Activated T-cell treated with anti-CD3 and anti-CD28 coated beads, Interleukin-2, amount 50 U/mL, for 4 hours (primary cell): ENCODE results near the gene NAA10. TPM values are rescaled to one million over a fixed set of nuclear protein-coding genes. Genes with fewer than 3 reads are reported as not detected.

ENCODE experiments used
- ATAC-seq, 2 donors: fragments of 200-7000 bp; cut with Tn5 transposase; one replicate each; pipeline ENCODE4 v1.10.0; 2021
- DNase-seq: peaks from one replicate; pipeline ENCODE4 v3.0.0-alpha.2; 2020
- H3K27me3 Mint-ChIP-seq: one replicate; pipeline ENCODE4 v1.8.0; 2021; ENCODE audit warnings: low read depth, mixed read lengths
- H3K36me3 Mint-ChIP-seq: one replicate; pipeline ENCODE4 v1.8.0; 2022; ENCODE audit warnings: mixed read lengths; ENCODE audit not compliant: insufficient read depth
- H3K4me1 Mint-ChIP-seq: one replicate; pipeline ENCODE4 v1.8.0; 2021; ENCODE audit warnings: low read depth, mixed read lengths
- H3K4me3 Mint-ChIP-seq: one replicate; pipeline ENCODE4 v1.8.0; 2021; ENCODE audit warnings: mild to moderate bottlenecking, moderate library complexity, mixed read lengths
- H3K9me3 Mint-ChIP-seq: one replicate; pipeline ENCODE4 v1.8.0; 2021; ENCODE audit warnings: mixed read lengths
- total RNA-seq, 3 donors: library from RNA; stranded (reverse); gene quantifications; one replicate each; pipeline ENCODE4 v1.2.1, GENCODE V29; 2021

Gene NAA10
- total RNA-seq, 3 donors from 2014 or later = 190 to 224 (median 221) TPM

DNA sequence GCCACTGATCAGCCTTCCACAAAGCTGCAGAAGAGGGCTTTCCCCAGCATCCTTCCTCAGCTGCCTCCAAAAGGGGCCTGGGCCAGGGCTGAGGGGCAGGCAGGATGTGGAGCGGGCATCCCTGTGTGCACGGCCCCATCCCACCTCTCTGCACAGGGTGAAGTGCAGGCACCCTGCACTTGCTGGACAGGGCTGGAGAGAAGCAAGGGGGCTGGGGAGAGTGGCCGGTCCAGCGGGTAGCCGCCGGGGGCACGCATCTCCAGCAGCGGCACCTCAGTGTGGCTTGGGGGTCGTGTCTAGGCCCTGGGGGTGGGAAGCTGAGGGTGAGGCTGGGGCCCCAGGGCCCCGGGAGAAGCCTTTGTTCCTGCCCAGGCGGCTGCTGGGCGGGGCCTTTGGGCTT is 27.4 kb downstream of the NAA10 start:
- H3K9me3 Mint-ChIP-seq = no peaks in the 10 kb centered on the region
- no peak for ATAC-seq
- peaks cover 5% of the 10 kb centered on the region for H3K36me3 Mint-ChIP-seq
- H3K4me1 Mint-ChIP-seq = peaks cover 28% of the 10 kb centered on the region
- H3K4me3 Mint-ChIP-seq = no peak overlapping the region
- H3K27me3 Mint-ChIP-seq = no peaks in the 10 kb centered on the region
- DNase-seq = no peak

DNA sequence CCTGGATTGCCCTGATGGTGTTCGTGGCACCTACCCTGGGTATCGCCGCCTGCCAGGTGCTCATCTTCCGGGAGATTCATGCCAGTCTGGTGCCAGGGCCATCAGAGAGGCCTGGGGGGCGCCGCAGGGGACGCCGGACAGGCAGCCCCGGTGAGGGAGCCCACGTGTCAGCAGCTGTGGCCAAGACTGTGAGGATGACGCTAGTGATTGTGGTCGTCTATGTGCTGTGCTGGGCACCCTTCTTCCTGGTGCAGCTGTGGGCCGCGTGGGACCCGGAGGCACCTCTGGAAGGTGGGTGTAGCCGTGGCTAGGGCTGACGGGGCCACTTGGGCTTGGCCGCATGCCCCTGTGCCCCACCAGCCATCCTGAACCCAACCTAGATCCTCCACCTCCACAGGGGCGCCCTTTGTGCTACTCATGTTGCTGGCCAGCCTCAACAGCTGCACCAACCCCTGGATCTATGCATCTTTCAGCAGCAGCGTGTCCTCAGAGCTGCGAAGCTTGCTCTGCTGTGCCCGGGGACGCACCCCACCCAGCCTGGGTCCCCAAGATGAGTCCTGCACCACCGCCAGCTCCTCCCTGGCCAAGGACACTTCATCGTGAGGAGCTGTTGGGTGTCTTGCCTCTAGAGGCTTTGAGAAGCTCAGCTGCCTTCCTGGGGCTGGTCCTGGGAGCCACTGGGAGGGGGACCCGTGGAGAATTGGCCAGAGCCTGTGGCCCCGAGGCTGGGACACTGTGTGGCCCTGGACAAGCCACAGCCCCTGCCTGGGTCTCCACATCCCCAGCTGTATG is 28.5 kb downstream of the NAA10 start:
- Mint-ChIP-seq H3K9me3 (no peaks in the 10 kb centered on the region), H3K4me1 (peaks cover 31% of the 10 kb centered on the region), H3K27me3 (no peaks in the 10 kb centered on the region), H3K4me3 (no peak overlapping the region), H3K36me3 (no peaks in the 10 kb centered on the region)
- ATAC-seq (peak in 1 of 2 donors; percentile 33), DNase-seq (no peak)

DNA sequence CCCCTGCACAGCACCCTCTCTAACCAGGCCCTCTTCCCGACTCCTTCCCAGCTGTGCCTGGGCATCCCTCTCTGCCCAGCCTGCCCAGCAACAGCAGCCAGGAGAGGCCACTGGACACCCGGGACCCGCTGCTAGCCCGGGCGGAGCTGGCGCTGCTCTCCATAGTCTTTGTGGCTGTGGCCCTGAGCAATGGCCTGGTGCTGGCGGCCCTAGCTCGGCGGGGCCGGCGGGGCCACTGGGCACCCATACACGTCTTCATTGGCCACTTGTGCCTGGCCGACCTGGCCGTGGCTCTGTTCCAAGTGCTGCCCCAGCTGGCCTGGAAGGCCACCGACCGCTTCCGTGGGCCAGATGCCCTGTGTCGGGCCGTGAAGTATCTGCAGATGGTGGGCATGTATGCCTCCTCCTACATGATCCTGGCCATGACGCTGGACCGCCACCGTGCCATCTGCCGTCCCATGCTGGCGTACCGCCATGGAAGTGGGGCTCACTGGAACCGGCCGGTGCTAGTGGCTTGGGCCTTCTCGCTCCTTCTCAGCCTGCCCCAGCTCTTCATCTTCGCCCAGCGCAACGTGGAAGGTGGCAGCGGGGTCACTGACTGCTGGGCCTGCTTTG is 29.2 kb downstream of the NAA10 start:
- Mint-ChIP-seq H3K36me3 (no peaks in the 10 kb centered on the region), H3K27me3 (no peaks in the 10 kb centered on the region), H3K9me3 (no peaks in the 10 kb centered on the region), H3K4me3 (no peak overlapping the region), H3K4me1 (peaks cover 36% of the 10 kb centered on the region)
- DNase-seq (no peak), ATAC-seq (no peak)

DNA sequence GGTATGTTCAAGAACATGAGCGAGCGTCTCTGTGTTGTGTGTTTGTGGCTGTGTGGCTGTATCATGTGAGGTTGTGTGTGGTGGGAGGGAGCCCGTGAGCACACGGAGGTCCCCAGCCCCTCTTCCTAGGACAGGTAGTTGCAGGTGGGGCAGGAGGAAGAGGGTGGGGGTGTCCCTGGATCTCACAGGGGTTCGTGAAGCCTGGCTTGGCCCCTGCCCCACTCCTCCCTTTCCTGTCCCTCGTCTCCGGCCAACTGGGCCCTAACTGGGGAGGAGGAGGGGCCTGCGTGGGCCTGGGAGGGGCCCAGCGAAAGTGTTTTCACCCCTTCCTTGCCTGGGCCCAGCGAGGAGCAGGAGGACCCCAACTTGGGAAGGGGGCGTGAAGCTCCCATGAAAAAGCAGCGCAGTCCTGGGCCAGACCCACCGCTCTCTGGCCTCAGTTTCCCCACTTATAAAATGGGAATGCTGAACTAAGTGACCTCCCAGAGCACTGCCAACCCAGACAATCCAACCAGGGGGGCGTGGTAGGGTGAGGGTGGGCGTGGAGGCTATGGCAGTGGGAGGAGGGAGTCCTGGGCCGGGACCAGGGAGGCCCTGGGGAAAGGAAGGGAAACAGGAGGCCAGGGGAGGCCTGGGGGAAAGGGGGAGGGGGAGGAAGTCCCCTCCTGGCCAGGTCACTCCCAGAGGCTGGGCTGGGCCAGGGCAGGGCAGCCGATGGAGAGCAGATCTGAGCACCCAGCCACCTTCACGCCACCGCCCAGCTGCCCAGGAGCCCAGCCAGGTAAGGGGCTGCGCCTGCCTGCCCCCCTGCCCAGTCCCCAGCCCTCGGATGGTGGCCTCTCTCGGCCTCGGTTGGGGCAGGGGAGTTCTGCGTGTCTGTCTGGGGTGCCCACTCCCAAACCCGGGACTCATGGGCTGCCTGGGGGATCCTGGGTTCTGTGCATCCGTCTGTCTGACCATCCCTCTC is 30.6 kb downstream of the NAA10 start, which contains the start of gene AVPR2:
Gene AVPR2, plus strand, starts transcription at position 683 of the 967 bp plus-strand sequence. CDS start 473 bp downstream, outside the sequence.
- Mint-ChIP-seq H3K27me3 (no peaks in the 10 kb centered on the region), H3K36me3 (no peaks in the 10 kb centered on the region), H3K9me3 (no peaks in the 10 kb centered on the region), H3K4me1 (peaks cover 38% of the 10 kb centered on the region), H3K4me3 (no peak within 1 kb of the TSS)
- DNase-seq (no peak), ATAC-seq (no peak)

DNA sequence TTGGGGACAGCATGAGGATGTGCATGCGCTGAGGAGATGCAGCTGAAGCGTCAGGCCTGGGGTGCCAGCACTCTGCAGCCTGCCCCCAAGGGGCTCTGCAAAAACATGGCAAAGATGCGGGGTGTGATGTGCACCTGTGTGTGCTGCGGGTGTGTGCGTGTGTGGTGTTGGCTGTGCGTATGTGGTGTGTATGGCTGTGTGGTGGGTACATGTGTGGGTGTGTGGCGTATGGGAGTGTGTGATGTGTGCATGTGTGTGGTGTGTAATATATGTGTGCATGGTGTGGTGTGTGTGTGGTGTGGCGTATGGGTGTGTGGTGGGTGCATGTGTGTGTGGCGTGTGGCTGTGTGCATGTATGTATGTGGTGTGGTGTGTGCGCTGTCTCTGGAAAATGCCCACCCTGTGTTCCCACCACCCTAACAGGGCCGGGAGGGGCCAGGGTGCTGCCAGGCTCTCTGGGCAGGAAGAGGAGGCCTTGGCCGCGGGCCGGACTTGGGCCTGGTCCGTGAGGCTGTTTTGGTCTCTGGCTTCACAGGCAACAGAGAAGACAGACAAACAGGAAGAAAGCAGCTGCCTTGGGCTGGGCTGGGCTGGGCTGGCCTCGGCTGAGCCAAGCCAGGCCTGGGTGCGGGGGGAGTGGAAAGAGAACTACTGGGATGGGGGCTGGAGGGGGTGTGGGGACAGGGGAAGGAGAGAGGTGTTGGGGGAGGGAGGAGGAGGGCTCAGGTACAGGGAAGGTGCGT is 31.4 kb downstream of the NAA10 start:
- H3K27me3 Mint-ChIP-seq = no peaks in the 10 kb centered on the region
- H3K9me3 Mint-ChIP-seq = no peaks in the 10 kb centered on the region
- peak overlapping the region; percentile 2 for H3K4me3 Mint-ChIP-seq
- DNase-seq (no peak), ATAC-seq (no peak)
- peaks cover 39% of the 10 kb centered on the region for H3K4me1 Mint-ChIP-seq
- H3K36me3 Mint-ChIP-seq = no peaks in the 10 kb centered on the region

DNA sequence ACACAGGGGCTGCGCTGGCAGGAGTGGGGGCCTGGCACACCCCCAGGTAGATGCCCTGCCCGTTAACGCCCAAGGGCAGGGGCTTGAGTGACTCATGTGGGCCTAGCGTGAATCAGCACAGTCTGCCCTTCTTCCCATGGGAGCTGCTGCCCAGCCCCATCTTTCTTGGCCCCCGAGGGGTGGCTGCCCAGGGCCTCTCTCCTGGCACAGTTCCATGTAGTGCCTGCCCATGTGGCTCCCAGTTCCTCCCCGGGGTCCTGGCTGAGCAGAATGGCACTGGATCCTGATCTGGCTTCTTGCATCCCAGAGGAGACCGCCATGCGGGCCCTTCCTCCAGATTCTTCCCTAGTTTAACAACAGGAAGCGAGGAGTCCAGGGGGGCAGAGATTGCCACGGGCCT is 32.5 kb downstream of the NAA10 start:
- ATAC-seq = no peak
- Mint-ChIP-seq H3K4me1 (peaks cover 39% of the 10 kb centered on the region), H3K4me3 (no peak overlapping the region)

DNA sequence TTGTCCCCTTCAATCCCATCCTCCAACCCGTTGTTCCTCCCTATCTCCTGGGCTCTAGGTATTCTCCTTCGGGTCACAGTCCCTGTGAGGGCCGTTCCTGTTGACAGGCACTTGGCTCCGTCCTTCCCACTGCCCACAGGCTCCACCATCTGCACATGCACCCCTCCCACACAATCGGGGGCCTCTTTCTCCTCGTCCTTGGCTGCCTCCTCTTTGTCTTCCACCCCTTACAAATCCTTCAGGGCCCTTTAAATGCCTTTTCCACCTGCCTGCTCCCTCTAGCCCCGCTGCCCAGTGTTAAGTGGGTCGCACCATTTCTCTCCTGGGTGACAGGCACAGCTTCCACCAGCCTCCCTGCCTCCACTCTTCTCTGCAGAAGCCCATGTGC is 33.1 kb downstream of the NAA10 start:
- peaks cover 39% of the 10 kb centered on the region for H3K4me1 Mint-ChIP-seq
- no peaks in the 10 kb centered on the region for H3K9me3 Mint-ChIP-seq
- no peak for ATAC-seq
- no peak overlapping the region for H3K4me3 Mint-ChIP-seq
- no peaks in the 10 kb centered on the region for H3K36me3 Mint-ChIP-seq
- no peaks in the 10 kb centered on the region for H3K27me3 Mint-ChIP-seq
- no peak for DNase-seq

More for the DNA sequence above, 32.5 kb downstream of the NAA10 start:
- Mint-ChIP-seq H3K36me3 (no peaks in the 10 kb centered on the region), H3K27me3 (no peaks in the 10 kb centered on the region), H3K9me3 (no peaks in the 10 kb centered on the region)
- no peak for DNase-seq

DNA sequence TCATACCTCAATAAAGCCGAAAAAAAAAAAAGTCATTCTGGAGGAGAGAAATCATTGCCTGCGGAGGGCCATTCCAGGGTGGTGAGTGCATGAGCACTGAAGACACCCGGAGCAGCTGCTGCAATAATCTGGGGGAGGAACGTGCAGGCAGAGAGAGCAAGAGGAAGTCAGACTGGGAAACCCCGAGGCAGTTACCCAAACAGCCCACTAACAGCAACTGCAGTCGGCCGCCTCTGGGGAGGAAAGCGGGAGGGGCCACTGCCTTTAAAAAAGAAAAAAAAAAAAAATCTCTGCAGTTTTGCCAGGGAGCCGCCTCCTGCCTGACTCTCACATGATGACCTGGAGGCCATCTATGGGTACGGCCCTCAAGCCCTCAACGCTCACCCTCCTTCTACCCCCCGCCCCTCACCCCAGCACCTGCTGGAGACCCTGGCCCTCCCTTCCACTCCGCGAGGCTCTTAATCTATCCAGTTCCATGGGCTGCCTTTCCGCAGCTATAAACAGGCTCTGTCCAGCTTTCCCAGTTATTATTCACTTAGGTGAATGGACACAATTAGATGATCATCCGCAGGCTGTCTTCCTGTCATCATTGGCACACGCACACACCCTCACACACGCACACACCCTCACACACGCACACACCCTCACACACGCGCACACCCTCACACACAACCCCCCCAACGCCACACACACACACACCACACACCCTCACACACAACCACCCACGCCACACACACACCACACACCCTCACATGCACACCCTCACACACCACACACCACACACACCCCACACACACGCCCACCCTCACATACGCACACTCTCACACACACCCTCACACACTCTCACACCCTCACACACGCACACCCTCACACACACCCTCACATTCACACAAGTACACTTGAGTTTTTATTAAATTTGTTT is 33.7 kb downstream of the NAA10 start:
- DNase-seq = peak; percentile 45
- Mint-ChIP-seq H3K4me1 (peaks cover 39% of the 10 kb centered on the region), H3K27me3 (no peaks in the 10 kb centered on the region), H3K9me3 (no peaks in the 10 kb centered on the region), H3K36me3 (no peaks in the 10 kb centered on the region), H3K4me3 (peak overlapping the region; percentile 43)
- peak; percentile 80 to 83 for ATAC-seq

DNA sequence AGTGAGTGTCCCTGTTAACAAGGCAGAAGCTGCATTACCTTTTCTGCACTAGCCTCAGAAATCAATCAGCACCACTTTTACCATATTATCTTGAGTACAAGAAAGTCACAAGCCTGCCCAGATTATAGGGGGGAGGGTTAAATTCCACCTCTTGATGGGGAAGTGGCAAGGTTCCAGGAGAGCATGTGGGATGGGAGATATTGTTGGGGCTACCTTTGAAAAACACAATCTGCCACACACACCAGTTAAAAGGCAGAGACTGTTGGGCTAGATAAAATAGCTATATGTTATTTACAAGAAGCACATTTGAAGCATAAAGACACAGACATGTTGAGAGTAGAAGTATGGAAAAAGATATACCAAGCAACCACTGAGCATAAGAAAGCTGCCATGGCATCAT is 36.9 kb downstream of the NAA10 start:
- Mint-ChIP-seq H3K4me3 (no peak overlapping the region), H3K36me3 (no peaks in the 10 kb centered on the region), H3K9me3 (no peaks in the 10 kb centered on the region), H3K4me1 (peaks cover 19% of the 10 kb centered on the region), H3K27me3 (peaks cover 3% of the 10 kb centered on the region)
- ATAC-seq (no peak), DNase-seq (no peak)

DNA sequence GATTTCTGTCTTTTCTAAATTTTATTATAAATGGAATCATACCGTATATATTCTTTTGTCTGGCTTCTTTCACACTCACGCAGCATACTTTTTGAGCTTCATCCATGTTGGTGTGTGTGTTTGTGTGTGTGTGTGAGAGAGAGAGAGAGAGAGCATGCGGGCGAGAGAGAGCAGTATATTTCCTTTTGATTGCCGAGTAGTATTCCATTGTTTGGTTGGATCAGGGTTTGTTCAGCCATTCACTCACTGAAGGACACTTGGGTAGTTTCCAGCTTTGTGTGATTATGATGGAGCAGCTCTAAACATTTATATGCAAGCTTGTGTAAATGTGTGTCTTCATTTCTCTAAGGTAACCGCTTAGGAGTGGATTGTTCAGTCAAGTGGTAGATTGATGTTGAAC is 45.7 kb downstream of the NAA10 start:
- H3K27me3 Mint-ChIP-seq = peaks cover 13% of the 10 kb centered on the region
- ATAC-seq = no peak
- no peaks in the 10 kb centered on the region for H3K9me3 Mint-ChIP-seq
- no peaks in the 10 kb centered on the region for H3K36me3 Mint-ChIP-seq
- H3K4me1 Mint-ChIP-seq = peaks cover 1% of the 10 kb centered on the region
- H3K4me3 Mint-ChIP-seq = no peak overlapping the region
- no peak for DNase-seq

DNA sequence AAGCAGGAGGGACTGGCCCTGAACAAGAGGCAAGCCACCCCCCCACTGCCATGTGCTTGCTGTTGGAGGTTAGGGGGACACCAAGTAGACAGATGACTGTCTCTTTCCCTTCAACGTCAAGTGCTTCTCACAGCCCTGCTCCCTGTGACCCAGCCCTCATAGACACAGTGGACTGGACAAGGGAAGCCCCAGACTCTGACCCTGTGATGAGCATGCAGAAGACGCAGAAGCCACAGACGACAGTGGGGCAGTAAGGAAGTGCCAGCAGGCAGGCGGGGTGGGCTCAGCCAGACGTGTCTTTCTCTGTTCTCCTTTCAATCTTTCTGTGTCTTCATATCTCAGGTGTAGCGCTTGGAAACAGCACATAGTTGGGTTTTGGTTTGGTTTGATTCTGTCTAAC is 46.5 kb downstream of the NAA10 start:
- peaks cover 17% of the 10 kb centered on the region for H3K27me3 Mint-ChIP-seq
- ATAC-seq = no peak
- DNase-seq = no peak
- no peaks in the 10 kb centered on the region for H3K36me3 Mint-ChIP-seq
- peaks cover 1% of the 10 kb centered on the region for H3K4me1 Mint-ChIP-seq
- H3K4me3 Mint-ChIP-seq = no peak overlapping the region
- H3K9me3 Mint-ChIP-seq = no peaks in the 10 kb centered on the region

DNA sequence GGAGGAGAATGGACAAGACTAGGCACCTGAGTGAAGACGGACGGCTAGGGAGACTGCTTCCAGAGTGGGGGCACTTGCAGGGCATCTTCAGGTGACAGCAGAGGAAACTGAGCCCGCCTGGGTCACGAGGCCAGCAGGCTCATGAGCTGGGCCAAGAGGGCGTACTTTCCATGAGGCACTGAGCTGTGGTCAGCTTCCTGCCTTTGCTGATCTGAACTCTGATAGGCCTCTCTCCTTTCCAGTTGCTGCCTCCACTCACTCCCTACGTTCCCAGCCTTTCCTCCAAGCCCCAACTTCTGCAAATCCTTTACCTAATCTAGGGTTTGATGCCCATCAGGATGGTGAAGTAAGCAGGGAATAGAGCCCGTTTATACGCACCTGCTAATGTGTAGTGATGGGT is 47.5 kb downstream of the NAA10 start:
- Mint-ChIP-seq H3K36me3 (no peaks in the 10 kb centered on the region), H3K4me3 (no peak overlapping the region), H3K27me3 (peaks cover 17% of the 10 kb centered on the region), H3K4me1 (peaks cover 1% of the 10 kb centered on the region), H3K9me3 (no peaks in the 10 kb centered on the region)
- no peak for DNase-seq
- no peak for ATAC-seq

DNA sequence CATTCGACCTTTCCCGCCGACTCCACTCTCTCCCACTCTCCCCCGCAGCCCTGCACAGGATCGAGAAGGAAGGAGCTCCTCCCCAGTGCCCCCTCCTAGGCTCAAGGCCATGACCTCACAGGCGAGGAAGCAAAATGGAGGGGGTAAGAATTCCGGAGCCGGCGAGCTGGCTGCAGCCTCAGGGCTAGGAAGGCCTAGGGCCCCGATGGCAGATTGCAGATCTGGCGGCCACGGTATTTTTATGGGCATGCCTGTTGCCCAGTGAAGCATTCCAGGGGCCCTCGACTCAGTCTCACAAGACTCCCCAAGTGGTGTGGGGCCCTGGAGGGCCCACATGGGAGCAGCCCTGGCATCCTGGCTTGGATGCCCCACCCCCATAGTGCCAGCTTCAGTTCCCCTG is 47.9 kb downstream of the NAA10 start:
- Mint-ChIP-seq H3K36me3 (no peaks in the 10 kb centered on the region), H3K27me3 (peaks cover 19% of the 10 kb centered on the region), H3K4me3 (no peak overlapping the region), H3K9me3 (no peaks in the 10 kb centered on the region), H3K4me1 (peaks cover 1% of the 10 kb centered on the region)
- DNase-seq (no peak), ATAC-seq (no peak)
